ENCODE data around the gene RPS26. TPM values are rescaled to one million over a fixed set of nuclear protein-coding genes. Genes with fewer than 3 reads are reported as not detected.
"Not testable (repeated sequence)": the region's sequence is repeated elsewhere in the genome, so short reads cannot be mapped to it uniquely, and the experiment has no call there.

The RPS26 gene
- total RNA-seq (26.3 TPM), polyA plus RNA-seq (1,000 to 10,000 TPM in 1 of 4 donors, 100 to 1,000 TPM in 3; 288 to 1,151 (median 836) TPM)

GRCh38 chr12:56041552-56042429 lies at the start of gene RPS26:
TSS of gene RPS26 (plus strand) at chr12:56041918. CDS start at chr12:56042167, 249 bp downstream.
- peak within 1 kb of the TSS; percentile 97 to 98 (median 98) for H3K27ac Mint-ChIP-seq

GRCh38 chr12:55993230-55993853 lies 48.4 kb upstream of the RPS26 start:
- peaks cover 40% of the 10 kb centered on the region for H3K36me3 Mint-ChIP-seq
- H3K27ac Mint-ChIP-seq: peak overlapping the region in 2 of 3 donors; percentile 20 to 25
- no peaks in the 10 kb centered on the region for H3K27me3 Mint-ChIP-seq

More at GRCh38 chr12:56041552-56042429, at the start of gene RPS26:
- H3K9me3 Mint-ChIP-seq: no peaks in the 10 kb centered on the region
- Histone ChIP-seq H3K4me3 (ENCODE audit: low read depth, low read length) (peak within 1 kb of the TSS; percentile 97), H3K27me3 (ENCODE audit: control insufficient read depth, insufficient read depth, low read length) (no peaks in the 10 kb centered on the region), H3K27ac (ENCODE audit: insufficient read depth, low read length, poor library complexity, severe bottlenecking) (peak within 1 kb of the TSS; percentile 86), H3K36me3 (ENCODE audit: control insufficient read depth, insufficient read depth, low read length) (peaks cover 24% of the 10 kb centered on the region), H3K9me3 (ENCODE audit: control insufficient read depth in 2 of 2, low read length in 2 of 2) (no peaks in the 10 kb centered on the region), H3K4me1 (ENCODE audit: control insufficient read depth, insufficient read depth, low read length, poor library complexity, severe bottlenecking) (peaks cover 61% of the 10 kb centered on the region)
- H3K27me3 Mint-ChIP-seq: no peaks in the 10 kb centered on the region
- peak within 1 kb of the TSS; percentile 95 to 100 (median 98) for H3K4me3 Mint-ChIP-seq
- peaks cover 28% of the 10 kb centered on the region for H3K36me3 Mint-ChIP-seq
- DNase-seq: peak; percentile 86 to 99 (median 98)
- ATAC-seq (ENCODE audit: low read depth in 2 of 2): peak; percentile 85 to 93
- H3K4me1 Mint-ChIP-seq: peaks cover 21 to 63% (median 48%) of the 10 kb centered on the region in 4 donors

GRCh38 chr12:55995366-55995765 lies 46.4 kb upstream of the RPS26 start:
- no peaks in the 10 kb centered on the region for H3K9me3 ChIP-seq (ENCODE audit: control insufficient read depth in 2 of 2, low read length in 2 of 2)
- peak overlapping the region; percentile 50 for H3K27ac ChIP-seq (ENCODE audit: insufficient read depth, low read length, poor library complexity, severe bottlenecking)
- H3K4me3 ChIP-seq (ENCODE audit: low read depth, low read length): no peak overlapping the region
- H3K4me1 ChIP-seq (ENCODE audit: control insufficient read depth, insufficient read depth, low read length, poor library complexity, severe bottlenecking): peaks cover 18% of the 10 kb centered on the region
- H3K36me3 ChIP-seq (ENCODE audit: control insufficient read depth, insufficient read depth, low read length): peaks cover 42% of the 10 kb centered on the region
- H3K27me3 ChIP-seq (ENCODE audit: control insufficient read depth, insufficient read depth, low read length): no peaks in the 10 kb centered on the region
- Mint-ChIP-seq H3K27ac (peak overlapping the region in 1 of 3 donors; percentile 52), H3K36me3 (peaks cover 30% of the 10 kb centered on the region), H3K9me3 (no peaks in the 10 kb centered on the region), H3K4me3 (no peak overlapping the region), H3K4me1 (peaks cover 6 to 37% (median 26%) of the 10 kb centered on the region in 4 donors), H3K27me3 (no peaks in the 10 kb centered on the region)
- DNase-seq (no peak), ATAC-seq (ENCODE audit: low read depth in 2 of 2) (no peak)

More at GRCh38 chr12:55993230-55993853, 48.4 kb upstream of the RPS26 start:
- ATAC-seq (ENCODE audit: low read depth in 2 of 2) (no peak), DNase-seq (no peak)
- Histone ChIP-seq H3K9me3 (ENCODE audit: control insufficient read depth in 2 of 2, low read length in 2 of 2) (no peaks in the 10 kb centered on the region), H3K36me3 (ENCODE audit: control insufficient read depth, insufficient read depth, low read length) (peaks cover 57% of the 10 kb centered on the region), H3K4me3 (ENCODE audit: low read depth, low read length) (no peak overlapping the region), H3K27ac (ENCODE audit: insufficient read depth, low read length, poor library complexity, severe bottlenecking) (no peak overlapping the region), H3K4me1 (ENCODE audit: control insufficient read depth, insufficient read depth, low read length, poor library complexity, severe bottlenecking) (peaks cover 18% of the 10 kb centered on the region), H3K27me3 (ENCODE audit: control insufficient read depth, insufficient read depth, low read length) (no peaks in the 10 kb centered on the region)
- Mint-ChIP-seq H3K9me3 (no peaks in the 10 kb centered on the region), H3K4me3 (no peak overlapping the region), H3K4me1 (peaks cover 6 to 29% (median 16%) of the 10 kb centered on the region in 4 donors)

GRCh38 chr12:55996201-55996714 lies 45.5 kb upstream of the RPS26 start:
- Histone ChIP-seq H3K36me3 (ENCODE audit: control insufficient read depth, insufficient read depth, low read length) (peaks cover 33% of the 10 kb centered on the region), H3K4me1 (ENCODE audit: control insufficient read depth, insufficient read depth, low read length, poor library complexity, severe bottlenecking) (peaks cover 18% of the 10 kb centered on the region), H3K9me3 (ENCODE audit: control insufficient read depth in 2 of 2, low read length in 2 of 2) (no peaks in the 10 kb centered on the region), H3K4me3 (ENCODE audit: low read depth, low read length) (peak overlapping the region; percentile 81), H3K27ac (ENCODE audit: insufficient read depth, low read length, poor library complexity, severe bottlenecking) (peak overlapping the region; percentile 50), H3K27me3 (ENCODE audit: control insufficient read depth, insufficient read depth, low read length) (no peaks in the 10 kb centered on the region)
- H3K9me3 Mint-ChIP-seq: no peaks in the 10 kb centered on the region
- DNase-seq (peak; percentile 63 to 88 (median 84)), ATAC-seq (ENCODE audit: low read depth in 2 of 2) (peak; percentile 71 to 81)
- H3K4me3 Mint-ChIP-seq: peak overlapping the region; percentile 83 to 89 (median 88)
- peaks cover 6 to 37% (median 26%) of the 10 kb centered on the region in 4 donors for H3K4me1 Mint-ChIP-seq
- peak overlapping the region; percentile 76 to 91 (median 76) for H3K27ac Mint-ChIP-seq
- H3K27me3 Mint-ChIP-seq: no peaks in the 10 kb centered on the region
- H3K36me3 Mint-ChIP-seq: peaks cover 21% of the 10 kb centered on the region

GRCh38 chr12:55996715-55997534 lies 44.8 kb upstream of the RPS26 start, which contains the start of gene SUOX:
TSS of gene SUOX (plus strand) at chr12:55997276. CDS start at chr12:56002222, 4,946 bp downstream.
- peak within 1 kb of the TSS; percentile 50 for H3K27ac ChIP-seq (ENCODE audit: insufficient read depth, low read length, poor library complexity, severe bottlenecking)
- H3K4me3 Mint-ChIP-seq: peak within 1 kb of the TSS; percentile 83 to 89 (median 88)
- H3K4me1 Mint-ChIP-seq: peaks cover 6 to 37% (median 26%) of the 10 kb centered on the region in 4 donors
- H3K4me3 ChIP-seq (ENCODE audit: low read depth, low read length): peak within 1 kb of the TSS; percentile 81
- H3K36me3 Mint-ChIP-seq: peaks cover 17% of the 10 kb centered on the region
- H3K27me3 ChIP-seq (ENCODE audit: control insufficient read depth, insufficient read depth, low read length): no peaks in the 10 kb centered on the region
- H3K9me3 Mint-ChIP-seq: no peaks in the 10 kb centered on the region
- H3K27me3 Mint-ChIP-seq: no peaks in the 10 kb centered on the region
- H3K4me1 ChIP-seq (ENCODE audit: control insufficient read depth, insufficient read depth, low read length, poor library complexity, severe bottlenecking): peaks cover 18% of the 10 kb centered on the region
- H3K36me3 ChIP-seq (ENCODE audit: control insufficient read depth, insufficient read depth, low read length): peaks cover 28% of the 10 kb centered on the region
- peak within 1 kb of the TSS; percentile 76 to 91 (median 91) for H3K27ac Mint-ChIP-seq
- peak in 2 of 3 donors; percentile 45 to 78 for DNase-seq
- H3K9me3 ChIP-seq (ENCODE audit: control insufficient read depth in 2 of 2, low read length in 2 of 2): no peaks in the 10 kb centered on the region
- ATAC-seq (ENCODE audit: low read depth in 2 of 2): peak; percentile 33 to 38

GRCh38 chr12:55997535-55997859 lies 44.2 kb upstream of the RPS26 start:
- Mint-ChIP-seq H3K9me3 (no peaks in the 10 kb centered on the region), H3K27ac (peak overlapping the region in 2 of 3 donors; percentile 87 to 91), H3K4me3 (peak overlapping the region; percentile 83 to 89 (median 88)), H3K36me3 (peaks cover 11% of the 10 kb centered on the region), H3K4me1 (peaks cover 6 to 37% (median 26%) of the 10 kb centered on the region in 4 donors), H3K27me3 (no peaks in the 10 kb centered on the region)
- peak overlapping the region; percentile 81 for H3K4me3 ChIP-seq (ENCODE audit: low read depth, low read length)
- H3K9me3 ChIP-seq (ENCODE audit: control insufficient read depth in 2 of 2, low read length in 2 of 2): no peaks in the 10 kb centered on the region
- no peaks in the 10 kb centered on the region for H3K27me3 ChIP-seq (ENCODE audit: control insufficient read depth, insufficient read depth, low read length)
- ATAC-seq (ENCODE audit: low read depth in 2 of 2) (peak in 1 of 2 donors; percentile 30), DNase-seq (no peak)
- peaks cover 22% of the 10 kb centered on the region for H3K36me3 ChIP-seq (ENCODE audit: control insufficient read depth, insufficient read depth, low read length)
- peak overlapping the region; percentile 50 for H3K27ac ChIP-seq (ENCODE audit: insufficient read depth, low read length, poor library complexity, severe bottlenecking)
- H3K4me1 ChIP-seq (ENCODE audit: control insufficient read depth, insufficient read depth, low read length, poor library complexity, severe bottlenecking): peaks cover 18% of the 10 kb centered on the region

GRCh38 chr12:55999522-55999921 lies 42.2 kb upstream of the RPS26 start:
- peak in 1 of 3 donors; percentile 57 for DNase-seq
- Mint-ChIP-seq H3K4me3 (peak overlapping the region; percentile 39 to 62 (median 48)), H3K4me1 (peaks cover 6 to 41% (median 27%) of the 10 kb centered on the region in 4 donors), H3K27ac (peak overlapping the region; percentile 37 to 69 (median 38))
- not testable (repeated sequence) for H3K27ac ChIP-seq (ENCODE audit: insufficient read depth, low read length, poor library complexity, severe bottlenecking); H3K36me3 ChIP-seq (ENCODE audit: control insufficient read depth, insufficient read depth, low read length); H3K36me3 Mint-ChIP-seq; H3K9me3 Mint-ChIP-seq; H3K27me3 Mint-ChIP-seq; ATAC-seq (ENCODE audit: low read depth in 2 of 2); H3K4me3 ChIP-seq (ENCODE audit: low read depth, low read length); H3K27me3 ChIP-seq (ENCODE audit: control insufficient read depth, insufficient read depth, low read length); H3K9me3 ChIP-seq (ENCODE audit: control insufficient read depth in 2 of 2, low read length in 2 of 2)
- H3K4me1 ChIP-seq (ENCODE audit: control insufficient read depth, insufficient read depth, low read length, poor library complexity, severe bottlenecking): peaks cover 18% of the 10 kb centered on the region
